OCI-LY3 (cell line): ENCODE results near the gene IKZF2.

Experiments used
- EZH2phosphoT487 ChIP-seq: fragments of 200-600 bp; shearing (Covaris generic); IDR thresholded peaks from 2 replicates; pipeline ENCODE4 v1.6.1; 2018; ENCODE audit warnings: antibody characterized with exemption, mixed run types, low read depth
- TF ChIP-seq, protein P1 (sequence below): fragments of 200-600, 300-600 bp; sonication (generic); IDR thresholded peaks from 2 replicates; pipeline ENCODE4 v1.5.1; 2014; ENCODE audit warnings: antibody characterized with exemption, low read length, low read depth

GRCh38 chr2:213175673-213176247 lies 24.3 kb upstream of the IKZF2 start:
- TF ChIP-seq, protein P1, sequence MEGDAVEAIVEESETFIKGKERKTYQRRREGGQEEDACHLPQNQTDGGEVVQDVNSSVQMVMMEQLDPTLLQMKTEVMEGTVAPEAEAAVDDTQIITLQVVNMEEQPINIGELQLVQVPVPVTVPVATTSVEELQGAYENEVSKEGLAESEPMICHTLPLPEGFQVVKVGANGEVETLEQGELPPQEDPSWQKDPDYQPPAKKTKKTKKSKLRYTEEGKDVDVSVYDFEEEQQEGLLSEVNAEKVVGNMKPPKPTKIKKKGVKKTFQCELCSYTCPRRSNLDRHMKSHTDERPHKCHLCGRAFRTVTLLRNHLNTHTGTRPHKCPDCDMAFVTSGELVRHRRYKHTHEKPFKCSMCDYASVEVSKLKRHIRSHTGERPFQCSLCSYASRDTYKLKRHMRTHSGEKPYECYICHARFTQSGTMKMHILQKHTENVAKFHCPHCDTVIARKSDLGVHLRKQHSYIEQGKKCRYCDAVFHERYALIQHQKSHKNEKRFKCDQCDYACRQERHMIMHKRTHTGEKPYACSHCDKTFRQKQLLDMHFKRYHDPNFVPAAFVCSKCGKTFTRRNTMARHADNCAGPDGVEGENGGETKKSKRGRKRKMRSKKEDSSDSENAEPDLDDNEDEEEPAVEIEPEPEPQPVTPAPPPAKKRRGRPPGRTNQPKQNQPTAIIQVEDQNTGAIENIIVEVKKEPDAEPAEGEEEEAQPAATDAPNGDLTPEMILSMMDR = no peak
- no peak for TF ChIP-seq EZH2phosphoT487
